Right ventricle myocardium inferior (tissue), 1 donor: Measurements from ENCODE around the gene HOXC4. TPM values are rescaled to one million over a fixed set of nuclear protein-coding genes. Genes with fewer than 3 reads are reported as not detected.

Experiments used
- microRNA-seq: library from miRNA; unstranded; fragments of <30 nt; microRNA quantifications from one replicate; pipeline ENCODE4 v1.2.0, GENCODE V29; 2020
- total RNA-seq: library from RNA; stranded (reverse); fragmentation: NEBNext Ultra II Directional; extraction: Animal tissue kit (Norgen Biotek cat#: 25700); gene quantifications from one replicate; pipeline ENCODE4 v1.2.1, GENCODE V29; 2021
- donor health status: DM: no; HTN: yes; CAD: no; lungs with severe emphysema.

The HOXC4 gene
- total RNA-seq, 1 donor from 2014 or later = not detected

Small RNA genes within 50 kb of the gene (microRNA-seq; reads per million reads assigned to microRNA genes)
- not detected for gene MIR615

Other genes with a start within 250 kb of the HOXC4 start
- gene HOXC13, start 115.0 kb upstream of the HOXC4 start, total RNA-seq = not detected
- not detected for gene HOXC12, start 98.9 kb upstream of the HOXC4 start, total RNA-seq
- not detected for gene HOXC11, start 80.7 kb upstream of the HOXC4 start, total RNA-seq
- not detected for gene HOTAIR, start 78.9 kb upstream of the HOXC4 start, total RNA-seq
- not detected for gene HOXC10, start 68.7 kb upstream of the HOXC4 start, total RNA-seq
- not detected for gene HOXC9, start 53.7 kb upstream of the HOXC4 start, total RNA-seq
- not detected for gene HOXC8, start 44.9 kb upstream of the HOXC4 start, total RNA-seq
- 0.41 TPM for gene HOXC6, start 25.4 kb upstream of the HOXC4 start, total RNA-seq
- gene HOXC5, start 20.8 kb upstream of the HOXC4 start, total RNA-seq = not detected
- gene SMUG1, start 135.2 kb downstream of the HOXC4 start, total RNA-seq = 17.6 TPM
- gene CBX5, start 226.3 kb downstream of the HOXC4 start, total RNA-seq = 43.0 TPM
- gene HNRNPA1, start 226.9 kb downstream of the HOXC4 start, total RNA-seq = 371 TPM
- gene NFE2, start 247.2 kb downstream of the HOXC4 start, total RNA-seq = 1.1 TPM